HG02973 (cell line): ENCODE measurements around the gene ZIC2.
"Not testable (repeated sequence)": the region's sequence is repeated elsewhere in the genome, so short reads cannot be mapped to it uniquely, and the experiment has no call there.

Experiments
- ATAC-seq: cut with Tn5 transposase; IDR thresholded peaks from one replicate; pipeline ENCODE4 v1.9.1; 2021; ENCODE audit warnings: moderate library complexity; ENCODE audit not compliant: unreplicated experiment

Gene ZIC2

DNA sequence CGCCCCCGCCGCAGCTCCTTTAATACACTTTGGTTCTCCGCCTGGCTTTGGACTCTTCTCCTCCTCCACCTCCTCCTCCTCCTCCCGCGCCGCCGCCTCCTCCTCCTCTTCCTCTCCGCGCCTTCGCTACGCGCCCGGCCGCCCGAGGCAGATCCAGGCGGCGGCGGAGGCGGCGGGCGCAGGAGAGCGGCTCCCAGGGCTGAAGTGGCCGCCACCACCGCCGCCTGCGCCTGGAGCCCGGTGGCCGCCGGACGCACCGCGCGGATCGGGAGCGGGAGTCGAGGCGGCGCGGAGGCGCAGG, at the start of gene ZIC2:
ZIC2 (plus strand) TSS at position 50 of the 301 bp plus-strand sequence. CDS start 281 bp downstream, outside the sequence.
- ATAC-seq, result no peak

DNA sequence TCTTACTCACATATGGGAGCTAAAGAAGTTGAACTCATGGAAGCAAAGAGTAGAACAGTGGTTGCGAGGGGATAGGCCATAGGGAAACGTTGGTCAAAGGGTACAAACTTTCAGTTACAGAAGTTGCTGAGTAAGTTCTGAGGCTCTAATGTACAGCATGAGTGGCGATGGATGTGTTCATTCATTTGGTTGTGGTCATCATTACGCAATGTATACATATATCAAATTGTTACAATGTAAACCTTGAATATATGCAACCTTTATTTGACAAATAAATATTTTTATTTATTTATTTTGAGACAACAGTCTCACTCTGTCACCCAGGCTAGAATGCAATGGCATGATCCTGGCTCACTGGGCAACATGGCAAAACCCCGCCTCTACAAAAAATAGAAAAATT, 48.7 kb upstream of the ZIC2 start:
- no peak for ATAC-seq

DNA sequence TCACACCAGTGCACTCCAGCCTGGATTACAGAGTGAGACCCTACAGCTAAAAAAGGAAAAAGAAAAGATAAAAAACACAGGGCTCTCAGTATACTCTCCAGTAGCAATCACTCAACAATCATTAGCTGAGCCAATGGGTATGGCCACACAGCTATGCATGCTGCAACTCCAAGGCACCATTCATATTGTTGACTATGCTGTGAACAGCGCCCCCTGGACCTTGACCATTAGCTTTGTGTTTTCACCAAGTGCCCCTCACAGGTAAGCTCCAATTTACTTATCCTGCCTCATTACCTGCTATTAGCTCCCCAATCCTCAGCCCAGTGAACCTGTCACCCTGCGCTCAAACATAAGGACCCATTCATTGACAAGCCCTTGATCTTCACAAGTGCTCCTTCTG, 45.8 kb upstream of the ZIC2 start:
- ATAC-seq, result no peak

DNA sequence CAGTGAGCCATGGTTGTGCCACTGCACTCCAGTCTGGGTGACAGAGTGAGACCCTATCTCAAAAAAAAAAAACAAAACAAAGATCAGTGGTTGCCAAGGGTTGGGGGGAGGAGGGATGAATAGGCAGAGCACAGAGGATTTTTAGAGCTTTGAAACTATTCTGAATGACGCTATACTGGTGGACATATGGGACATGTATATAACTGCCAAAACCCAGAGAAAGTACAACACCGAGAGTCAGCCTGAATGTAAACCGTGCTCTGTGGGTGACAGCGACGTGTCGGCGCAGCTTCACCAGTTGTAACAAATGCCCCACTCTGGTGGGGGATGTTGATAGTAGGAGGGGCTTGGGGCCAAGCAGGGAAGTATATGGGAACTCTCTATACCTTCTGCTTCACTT, 42.9 kb upstream of the ZIC2 start:
- no peak for ATAC-seq

DNA sequence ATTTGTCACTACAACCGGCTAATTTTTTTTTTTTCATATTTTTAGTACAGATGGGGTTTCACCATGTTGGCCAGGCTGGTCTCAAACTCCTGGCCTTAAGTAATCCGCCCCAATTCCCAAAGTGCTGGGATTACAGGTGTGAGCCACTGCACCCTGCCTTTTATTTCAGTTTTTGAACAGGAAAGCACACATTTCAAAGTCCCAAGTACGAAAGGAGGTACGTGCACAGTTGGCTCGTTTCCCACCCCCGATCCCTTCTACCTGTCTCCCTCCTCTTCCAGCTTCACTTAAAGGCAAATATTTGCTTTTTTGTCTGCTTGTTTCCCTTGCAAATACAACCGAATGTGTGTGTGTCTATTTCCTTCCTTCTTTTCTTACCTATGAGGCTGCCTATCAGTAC, 40.5 kb upstream of the ZIC2 start:
- no peak for ATAC-seq

DNA sequence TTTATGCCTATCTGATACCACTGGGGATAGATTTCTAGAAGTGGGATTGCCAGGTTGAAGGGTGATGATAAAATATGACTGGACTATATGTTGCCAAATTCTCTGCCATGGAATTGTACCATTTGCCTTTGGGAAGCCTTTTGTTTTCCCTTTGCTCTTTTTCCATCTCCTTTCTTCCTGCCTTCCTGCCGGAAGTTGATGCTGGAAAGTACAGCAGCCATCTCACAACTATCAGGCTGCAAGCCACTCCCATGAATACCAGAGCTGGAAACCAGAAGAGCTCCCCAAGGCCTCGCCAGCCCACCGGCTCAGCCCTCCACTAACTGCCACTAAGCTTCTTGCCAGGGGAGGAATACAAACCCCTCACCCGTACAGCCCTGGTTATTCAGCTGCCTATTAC, 39.7 kb upstream of the ZIC2 start:
- ATAC-seq, result no peak

DNA sequence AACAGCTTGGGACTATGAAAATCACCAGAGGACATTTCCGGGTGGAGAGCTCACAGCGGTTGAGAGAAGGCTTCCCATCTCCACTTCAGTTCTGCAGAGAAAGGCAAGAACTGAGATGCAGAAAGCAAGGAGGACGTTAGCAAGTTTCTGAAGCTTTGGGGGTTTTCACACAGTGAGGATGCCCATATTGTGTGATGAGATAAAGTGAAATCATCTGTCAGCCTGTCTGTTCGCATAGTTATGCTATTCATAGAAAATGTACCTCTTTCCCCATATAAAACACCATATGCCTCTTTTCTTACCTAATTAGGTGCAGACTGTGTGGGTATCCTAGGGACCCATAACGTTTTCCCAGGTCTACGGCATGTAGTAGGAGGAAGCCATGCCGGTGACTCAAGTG, 37.5 kb upstream of the ZIC2 start:
- no peak for ATAC-seq

DNA sequence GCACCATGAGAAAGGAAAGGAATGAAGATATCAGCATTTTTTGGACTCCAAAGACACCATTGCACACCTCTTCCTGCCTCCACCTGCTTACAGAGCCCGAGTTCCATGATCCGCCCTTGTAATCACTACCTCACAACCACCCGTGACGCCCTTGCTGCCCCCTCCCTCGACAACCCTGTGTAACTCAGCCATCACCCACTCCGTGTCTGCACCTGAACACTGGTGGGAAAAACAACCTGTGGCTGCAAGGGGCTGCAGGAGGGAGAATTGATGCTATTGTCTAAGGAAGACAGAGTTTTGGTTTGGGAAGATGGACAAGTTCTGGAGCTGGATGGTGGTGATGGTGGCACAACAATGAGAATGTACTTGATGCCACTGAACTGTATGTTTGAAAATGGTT, 37.0 kb upstream of the ZIC2 start:
- ATAC-seq, result no peak

DNA sequence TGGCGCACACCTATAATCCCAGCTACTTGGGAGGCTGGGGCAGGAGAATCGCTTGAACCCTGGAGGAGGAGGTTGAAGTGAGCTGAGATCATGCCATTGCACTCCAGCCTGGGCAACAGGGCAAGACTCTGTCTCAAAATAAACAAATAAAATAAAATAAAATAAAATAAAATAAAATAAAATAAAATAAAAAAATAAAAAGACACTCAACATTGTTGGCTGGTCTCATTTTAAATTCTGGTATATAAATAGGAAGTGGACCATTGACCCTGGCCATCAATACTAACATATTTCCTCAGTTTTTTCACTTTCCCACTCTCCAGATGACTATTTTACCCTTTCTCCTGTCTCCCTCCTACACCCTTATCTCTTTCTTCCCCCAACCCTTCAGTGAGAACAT, 36.1 kb upstream of the ZIC2 start:
- ATAC-seq, result not testable (repeated sequence)

DNA sequence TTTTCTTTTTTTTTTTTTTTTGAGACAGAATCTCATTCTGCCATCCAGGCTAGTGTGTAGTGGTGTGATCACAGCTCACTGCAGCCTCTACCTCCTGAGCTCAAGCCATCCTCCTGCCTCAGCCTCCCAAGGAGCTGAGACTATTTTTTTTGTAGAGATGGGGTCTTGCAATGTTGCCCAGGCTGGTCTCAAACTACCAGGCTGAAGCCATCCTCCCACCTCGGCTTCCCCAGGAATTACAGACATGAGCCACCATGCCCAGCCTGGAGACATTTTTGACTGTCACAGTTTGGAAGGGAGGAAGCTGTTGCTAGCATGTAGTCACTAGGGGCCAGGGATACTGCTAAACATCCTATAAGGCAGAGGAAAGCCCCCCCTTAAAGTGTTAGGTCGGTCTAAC, 33.9 kb upstream of the ZIC2 start:
- ATAC-seq, result no peak

DNA sequence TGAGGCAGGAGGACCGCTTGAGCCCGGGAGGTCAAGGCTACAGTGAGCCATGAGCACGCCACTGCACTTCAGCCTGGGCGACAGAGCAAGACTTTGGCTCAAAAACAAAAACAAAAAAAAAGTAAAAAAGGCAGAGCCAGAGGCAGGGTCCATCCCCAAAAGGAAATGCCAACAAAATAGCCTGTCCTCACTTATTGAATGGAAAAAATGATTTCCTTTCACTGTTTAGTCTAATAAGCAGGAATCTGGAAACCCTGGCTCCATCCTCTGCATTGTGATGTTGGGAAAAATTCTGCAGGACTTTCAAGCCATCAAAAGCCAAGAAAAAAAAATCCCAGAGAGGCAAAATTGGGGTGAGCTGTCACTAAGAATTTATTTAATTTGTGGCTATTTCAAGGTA, 33.2 kb upstream of the ZIC2 start:
- ATAC-seq, result no peak

DNA sequence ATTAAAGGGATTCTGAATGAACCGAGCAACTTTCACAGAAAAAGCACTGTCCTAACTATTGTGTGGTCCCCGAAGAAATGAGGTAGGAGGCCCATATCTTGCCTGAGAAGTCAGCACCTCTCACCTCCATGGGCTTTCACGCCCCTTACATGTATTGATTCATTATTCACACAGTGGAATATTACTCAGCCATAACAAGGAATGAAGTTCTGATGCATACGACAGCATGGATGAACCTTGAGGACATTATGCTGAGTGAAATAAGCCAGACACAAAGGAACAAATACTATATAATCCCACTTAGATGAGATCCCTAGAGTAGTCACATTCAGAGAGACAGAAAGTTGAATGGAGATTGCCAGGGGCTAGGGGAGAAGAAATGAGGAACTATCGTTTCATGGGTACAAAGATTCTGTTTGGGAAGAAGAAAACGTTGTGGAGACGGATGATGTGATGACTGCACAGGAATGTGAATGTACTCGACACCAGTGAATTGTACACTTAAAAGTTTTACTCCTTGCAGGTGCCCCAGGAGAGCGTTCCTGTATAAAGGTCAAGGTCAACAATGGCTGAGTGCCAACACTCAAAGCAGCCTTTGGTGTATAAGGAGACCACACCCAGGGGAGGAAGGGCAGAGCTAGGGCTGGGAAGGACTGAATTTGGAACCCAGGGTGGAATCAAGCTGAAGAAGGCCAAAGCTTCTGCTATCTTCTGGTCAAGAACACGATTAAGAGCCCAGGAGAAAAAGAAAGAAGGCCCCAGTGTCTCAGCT, 32.5 kb upstream of the ZIC2 start:
- ATAC-seq, result no peak

DNA sequence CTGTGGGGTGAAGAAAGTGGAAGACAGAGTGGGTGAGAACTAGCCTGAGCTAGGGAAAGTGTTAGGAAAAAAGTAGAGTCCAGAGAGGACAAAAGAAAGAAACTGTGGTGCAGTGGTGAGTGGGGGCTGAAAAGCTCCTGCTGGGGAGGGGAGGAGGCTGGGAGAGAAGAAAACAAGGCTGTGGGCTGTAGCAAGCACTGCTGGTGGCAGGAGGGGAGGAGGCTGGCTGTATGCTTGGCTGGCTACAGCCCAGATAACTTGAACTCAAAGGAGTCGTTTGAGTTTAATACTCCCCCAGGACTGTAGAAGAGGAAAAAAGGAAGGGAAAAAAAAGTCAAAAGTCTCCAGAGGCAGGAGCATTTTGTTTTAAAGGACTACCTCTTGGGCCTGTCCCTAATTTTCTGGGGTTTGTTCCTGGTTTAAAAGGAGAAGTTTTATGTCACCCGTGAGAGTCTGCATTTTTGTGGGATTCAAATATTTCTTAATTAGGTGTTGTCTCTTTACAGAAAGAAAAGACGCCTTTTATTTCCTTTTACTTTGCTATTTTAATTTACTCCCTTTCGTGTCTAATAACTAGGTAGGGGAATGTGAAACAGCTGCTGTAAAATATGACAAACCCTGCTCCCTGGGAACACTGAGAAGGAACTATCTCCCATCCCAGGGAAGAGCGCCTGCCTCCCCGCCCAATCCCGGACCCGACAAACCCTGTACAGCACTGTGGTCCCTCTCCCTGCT, 31.7 kb upstream of the ZIC2 start:
- no peak for ATAC-seq

DNA sequence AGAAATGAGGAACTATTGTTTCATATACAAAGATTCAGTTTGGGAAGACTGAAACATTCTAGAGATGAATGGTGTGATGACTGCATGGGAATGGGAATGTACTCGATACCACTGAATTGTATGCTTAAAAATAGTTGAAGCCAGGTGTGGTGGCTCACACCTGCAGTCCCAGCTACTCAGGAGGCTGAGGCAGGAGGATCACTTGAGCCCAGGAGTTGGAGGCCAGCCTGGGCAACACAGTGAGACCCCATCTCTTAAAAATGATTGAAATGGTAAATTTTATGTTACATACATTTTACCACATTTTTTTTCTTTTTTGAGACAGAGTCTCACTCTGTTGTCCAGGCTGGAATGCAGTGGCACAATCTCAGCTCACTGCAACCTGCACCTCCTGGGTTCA, 29.9 kb upstream of the ZIC2 start:
- ATAC-seq, result not testable (repeated sequence)

DNA sequence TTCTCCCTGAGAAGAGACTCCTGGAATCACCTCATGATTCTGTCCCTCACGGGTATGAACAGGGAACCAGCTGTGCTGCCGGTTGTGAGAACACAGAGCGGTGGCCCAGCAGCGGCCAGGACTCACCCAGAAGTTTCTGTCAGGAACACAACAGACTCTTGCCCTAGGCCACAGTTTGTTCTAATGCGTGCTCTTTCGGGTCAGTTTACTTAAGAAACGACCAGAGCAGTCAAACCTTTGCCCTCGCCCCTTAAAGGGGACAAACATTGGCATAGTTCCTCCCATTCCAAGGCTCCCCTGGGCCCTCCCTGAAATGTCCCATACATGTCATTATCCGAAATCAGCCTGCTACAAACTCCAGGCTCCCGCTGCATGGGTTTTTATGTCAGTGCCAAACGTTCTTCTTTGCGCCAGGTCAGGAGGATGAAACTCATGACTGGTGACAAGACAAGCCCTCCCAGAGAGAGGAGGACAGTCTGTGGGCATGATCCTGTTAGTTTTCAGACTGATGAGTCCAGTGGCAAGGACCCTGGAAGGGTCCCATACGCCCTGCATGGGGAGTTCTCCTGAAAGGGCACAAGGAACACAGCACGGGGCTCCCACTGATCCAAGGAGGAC, 28.3 kb upstream of the ZIC2 start:
- ATAC-seq, result no peak

DNA sequence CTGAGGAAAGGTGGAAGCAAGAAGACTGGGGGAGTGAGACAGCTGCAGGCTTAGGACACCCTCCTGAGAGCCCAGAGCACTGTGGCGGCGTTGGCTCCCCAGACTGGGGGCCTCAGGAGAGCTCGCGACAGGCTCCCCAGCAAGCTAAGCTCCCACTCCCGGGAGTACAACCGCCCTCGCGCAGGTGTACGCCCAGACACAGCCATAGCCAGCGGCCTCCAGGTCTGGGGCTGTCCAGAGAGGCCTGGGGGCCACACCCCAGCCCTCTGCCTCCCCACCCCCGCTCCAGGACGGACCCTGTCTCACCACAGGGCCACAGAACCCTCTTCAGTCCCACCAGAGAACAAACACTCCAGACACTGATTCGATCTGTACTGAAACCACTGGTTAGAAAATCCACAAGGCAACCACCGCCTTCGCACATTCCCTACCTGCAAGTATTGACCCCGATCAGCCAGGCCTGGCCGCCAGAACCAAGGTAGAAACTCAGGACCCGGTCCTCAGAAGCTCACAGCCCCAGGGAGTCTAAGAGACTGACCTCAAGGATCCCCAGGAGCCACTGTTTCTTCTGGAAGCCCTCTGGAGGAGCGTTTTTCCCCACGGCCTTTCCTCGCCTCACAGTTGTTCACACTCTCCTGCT, 26.4 kb upstream of the ZIC2 start:
- no peak for ATAC-seq

DNA sequence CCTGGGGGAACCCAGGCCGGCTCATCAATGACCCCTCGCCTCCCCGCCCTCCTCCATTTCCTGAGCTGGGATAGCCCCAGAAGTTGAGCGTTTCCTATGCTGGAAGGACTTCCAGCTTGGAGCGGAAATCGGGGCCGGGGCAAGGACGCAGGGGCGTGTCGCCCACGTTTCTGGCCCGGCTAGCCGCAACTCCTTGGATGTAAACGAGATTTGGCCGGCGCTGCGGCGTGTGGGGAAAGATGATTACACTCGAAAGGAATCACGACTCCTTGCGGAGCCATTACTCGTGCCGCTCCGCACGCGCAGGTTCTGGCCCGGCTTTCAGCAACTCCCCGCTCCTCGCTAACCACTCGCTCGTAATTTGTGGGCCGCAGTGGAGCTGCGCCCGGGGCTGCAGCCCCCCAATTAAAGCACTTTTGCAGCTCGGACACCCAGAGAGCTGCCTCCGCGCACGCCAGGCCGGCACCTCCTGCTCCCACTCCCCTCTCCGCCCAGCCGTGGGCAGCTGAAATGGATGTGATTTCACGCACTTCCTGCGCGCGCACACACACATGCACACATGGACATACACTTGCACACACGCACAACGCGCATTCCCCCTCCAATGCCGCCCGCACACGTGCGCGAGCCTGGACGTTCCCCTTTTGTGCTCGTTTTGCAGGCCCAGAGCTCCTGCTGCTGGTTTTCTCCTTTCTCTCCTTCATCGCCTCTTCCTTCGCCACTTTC, 25.7 kb upstream of the ZIC2 start:
- no peak for ATAC-seq

DNA sequence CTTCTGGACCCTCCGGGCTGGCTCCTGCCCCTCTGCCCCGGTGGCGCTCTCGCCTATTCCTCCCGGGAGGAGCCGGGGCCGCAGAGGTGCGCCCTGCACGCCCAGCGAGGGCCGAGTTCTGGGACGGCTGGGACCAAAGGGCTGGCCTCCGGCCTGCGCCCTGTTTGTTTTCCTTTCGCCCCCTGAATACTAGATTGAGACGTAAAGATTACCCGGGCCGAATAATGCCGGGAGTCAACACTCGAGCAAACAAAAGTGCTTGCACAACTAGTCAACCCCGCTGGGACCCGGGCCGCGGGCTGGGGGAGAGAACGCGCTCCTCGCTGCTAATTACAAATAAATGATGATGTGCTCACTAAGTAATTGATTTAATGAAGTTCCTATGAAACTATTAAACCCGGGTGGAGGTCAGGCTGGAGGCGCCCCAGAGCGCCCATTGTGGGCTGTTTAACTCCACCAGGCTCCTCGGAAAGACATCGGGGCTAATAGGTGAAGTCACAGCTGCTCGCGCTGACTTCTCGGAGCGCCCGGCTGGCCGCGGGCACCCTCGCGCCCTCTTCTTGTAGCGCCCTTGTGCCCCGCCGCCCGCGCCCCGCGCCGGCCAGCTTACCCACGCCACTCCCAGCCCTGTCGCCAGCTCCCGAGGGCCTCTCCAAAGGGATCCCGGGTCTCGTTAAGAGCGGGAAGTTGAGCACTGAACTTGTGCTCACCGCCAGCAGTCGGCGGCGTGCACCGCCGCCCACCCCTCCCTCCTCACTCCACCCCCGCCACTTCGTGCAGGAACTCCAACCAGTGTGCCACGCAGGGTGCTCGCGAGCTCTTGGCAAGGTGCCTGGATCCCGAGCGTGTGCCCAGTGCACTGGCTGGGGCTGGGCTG, 24.9 kb upstream of the ZIC2 start:
- ATAC-seq, result no peak

DNA sequence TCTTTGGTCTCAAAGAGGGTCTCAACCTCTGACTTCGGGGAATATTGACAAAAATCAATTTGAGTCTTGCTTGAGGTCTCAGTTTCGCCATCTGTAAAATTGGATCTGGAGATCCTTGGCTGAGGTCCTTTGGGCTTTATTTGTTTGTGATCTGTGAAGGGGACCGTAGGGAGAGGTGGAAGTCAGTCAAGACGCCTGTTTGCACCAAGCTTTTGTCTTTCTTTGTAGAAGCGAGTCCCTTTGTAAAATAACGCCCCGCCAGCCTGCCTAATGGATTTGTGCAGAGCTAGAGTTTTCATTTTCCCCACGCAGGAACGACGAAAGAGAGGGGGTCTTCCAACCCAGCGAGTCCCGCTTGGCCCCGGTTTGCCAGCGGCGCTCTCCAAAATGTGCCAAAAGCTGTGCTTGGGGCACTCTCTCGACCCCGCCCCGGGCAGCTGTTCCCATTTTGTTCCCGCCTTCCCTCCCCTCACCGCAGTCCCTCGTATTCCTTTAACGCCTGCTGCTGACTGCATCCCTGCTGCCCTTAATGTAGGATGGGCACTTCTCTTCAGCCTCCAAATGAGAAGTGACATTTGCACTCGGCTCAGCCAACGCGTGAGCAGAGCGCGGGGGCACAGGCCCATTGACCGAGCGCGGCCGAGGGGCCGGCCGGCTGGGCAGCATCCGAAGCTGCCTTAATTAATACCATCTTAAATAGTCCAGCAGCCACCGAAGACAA, 23.0 kb upstream of the ZIC2 start:
- ATAC-seq, result no peak

DNA sequence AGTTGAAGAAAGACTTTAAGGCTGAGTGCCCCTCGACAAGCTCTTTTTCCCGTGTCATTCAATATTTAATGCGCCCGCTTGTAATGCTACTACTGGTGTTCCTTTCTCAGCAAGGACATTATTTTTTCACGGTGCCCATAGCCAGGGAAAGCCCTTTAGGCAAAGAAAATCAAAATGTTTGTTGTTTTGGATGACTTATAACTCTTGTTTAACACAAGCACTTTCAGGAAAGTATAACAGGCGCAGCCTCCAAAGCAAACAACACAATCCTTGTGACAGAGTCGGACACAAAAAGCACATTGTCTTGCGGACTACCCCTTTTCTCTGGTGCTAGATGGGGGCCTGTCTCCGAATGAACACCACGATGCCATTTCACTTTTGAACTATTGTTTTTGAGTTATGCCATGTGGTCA, 22.5 kb upstream of the ZIC2 start:
- no peak for ATAC-seq
